ENCODE results near the gene SLC44A3. TPM values are rescaled to one million over a fixed set of nuclear protein-coding genes. Genes with fewer than 3 reads are reported as not detected.
A peak's percentile ranks its signal among the peaks of the same experiment; 100 is the strongest.

The SLC44A3 gene
- total and polyA plus RNA-seq, 2 of the 4 experiments (the other 2 are of a cell fraction), result 0.31 to 0.54 TPM

GRCh38 chr1:94937820-94938219 lies 117.7 kb downstream of the SLC44A3 start:
- ChIA-PET POLR2A (ENCODE audit: unreplicated experiment) (no interaction called here), CTCF (no interaction called here)
- Histone ChIP-seq H3K56ac (ENCODE audit: extremely low read depth, insufficient read depth, low read length) (no peak overlapping the region), H3K27me3 (ENCODE audit: control insufficient read depth, insufficient read depth, low read length) (no peaks in the 10 kb centered on the region), H3K4me2 (ENCODE audit: low read depth, low read length) (no peak overlapping the region), H4K8ac (ENCODE audit: low read depth in 2 of 2, low read length in 2 of 2) (no peak overlapping the region), H2AK5ac (ENCODE audit: low read depth, low read length) (peak overlapping the region; percentile 92; the same call in 1 of the 2 replicates), H4K5ac (ENCODE audit: low read depth, low read length) (no peak overlapping the region), H3K4me1 (ENCODE audit: control insufficient read depth, insufficient read depth, low read length) (peaks cover 8% of the 10 kb centered on the region), H4K91ac (ENCODE audit: insufficient read depth, low read depth, low read length) (0 out of 2 replicates have a peak overlapping the region, but pooled peaks have one; percentile 20), H2BK15ac (ENCODE audit: low read depth, low read length) (0 out of 3 replicates have a peak overlapping the region, but pooled peaks have one; percentile 85), H3K4me3 (ENCODE audit: insufficient read depth, low read depth, low read length) (no peak overlapping the region), H3K36me3 (ENCODE audit: control insufficient read depth, insufficient read depth, low read length) (no peaks in the 10 kb centered on the region), H2AK9ac (replicated peaks; ENCODE audit: low read depth, low read length, poor library complexity) (no peak overlapping the region), H2BK20ac (ENCODE audit: low read depth, low read length) (peak overlapping the region; percentile 55; the same call in 1 of the 2 replicates), H3K9ac (ENCODE audit: low read depth, low read length) (no peak overlapping the region), H3K18ac (ENCODE audit: low read depth, low read length) (no peak overlapping the region; the same call in 1 of the 2 replicates), H3K14ac (replicated peaks; ENCODE audit: low read depth, low read length) (peak overlapping the region; percentile 27), H3K23ac (ENCODE audit: low read depth, low read length) (peak overlapping the region; percentile 45; the same call in 1 of the 2 replicates), H3K9me1 (ENCODE audit: insufficient read depth, low read length) (peaks cover 7% of the 10 kb centered on the region), H2BK5ac (ENCODE audit: low read depth, low read length, poor library complexity, severe bottlenecking) (peak overlapping the region; percentile 17), H2AFZ (replicated peaks; ENCODE audit: low read length, poor library complexity) (no peak overlapping the region), H2BK120ac (ENCODE audit: low read depth, low read length) (peak overlapping the region; percentile 63; the same call in 1 of the 2 replicates), H3K79me1 (ENCODE audit: low read depth in 1 of 2, low read length in 2 of 2) (peaks cover 0 to 7% of the 10 kb centered on the region in 2 experiments; a peak in 1 of 4 replicates), H3K27ac (ENCODE audit: insufficient read depth, low read length) (no peak overlapping the region), H3K4ac (ENCODE audit: low read depth, low read length) (peak overlapping the region; percentile 41), H4K20me1 (ENCODE audit: insufficient read depth, low read length) (no peaks in the 10 kb centered on the region), H3K9me3 (ENCODE audit: control insufficient read depth, insufficient read depth, low read length) (no peaks in the 10 kb centered on the region)
- ATAC-seq (ENCODE audit: low read depth) (no peak), DNase-seq (no peak)
- TF ChIP-seq CTCF (conservative IDR thresholded peaks at IDR 0.05; ENCODE audit: low read depth, low read length) (no peak), NFE2L2 (IDR thresholded peaks at IDR 0.05; ENCODE audit: low read depth, low read length) (no peak), CHD1 (IDR thresholded peaks at IDR 0.05; ENCODE audit: low read depth, low read length) (no peak), MXI1 (IDR thresholded peaks at IDR 0.05; ENCODE audit: borderline replicate concordance, low read depth, low read length) (no peak)
- intact Hi-C loops (cut with micrococcal nuclease) (no loop called here), in situ Hi-C loops (cut with MboI; ENCODE audit: low sequenced_read_pairs) (no loop called here), dilution Hi-C loops (cut with HindIII; ENCODE audit: low sequenced_read_pairs, unreplicated experiment) (no loop called here)
- no CpG with 5 or more reads among the region's 1 CpG for WGBS, 2 experiments (ENCODE audit: extremely low coverage in 2 of 2, insufficient read length in 1 of 2)
- BruUV-seq (replicated peaks), result no TSS peak

All from IMR-90 (cell line).